Measurements from ENCODE around the gene FTH1.

- TF ChIP-seq CTCF (IDR thresholded peaks at IDR 0.05 in 2 of 3, conservative IDR thresholded peaks at IDR 0.05 in 1 of 3; ENCODE audit: borderline replicate concordance in 1 of 3, insufficient read depth in 1 of 3, low read depth in 2 of 3, low read length in 2 of 3), result no peak
- TF ChIP-seq MAX (IDR thresholded peaks at IDR 0.05), result no peak
- TF ChIP-seq SP1 (IDR thresholded peaks at IDR 0.05; ENCODE audit: low read depth), result no peak
- no peak for TF ChIP-seq POLR2A (IDR thresholded peaks at IDR 0.05; ENCODE audit: borderline replicate concordance, extremely low read depth, insufficient read depth, insufficient read length)
- no peak for TF ChIP-seq EZH2 (IDR thresholded peaks at IDR 0.05)
- TF ChIP-seq ELF1 (IDR thresholded peaks at IDR 0.05; ENCODE audit: borderline replicate concordance, low read depth), result no peak
- TF ChIP-seq EGR1 (IDR thresholded peaks at IDR 0.05; ENCODE audit: low read depth), result no peak
- no peak for TF ChIP-seq ATF3 (IDR thresholded peaks at IDR 0.05)
- no peak for TF ChIP-seq POLR2AphosphoS5 (IDR thresholded peaks at IDR 0.05; ENCODE audit: low read depth, low read length)
- no peak for TF ChIP-seq ZBTB33 (IDR thresholded peaks at IDR 0.05; ENCODE audit: extremely low read depth, insufficient replicate concordance, low read length)
- no peak for TF ChIP-seq TCF7L2 (IDR thresholded peaks at IDR 0.05; ENCODE audit: borderline replicate concordance, extremely low read depth, insufficient read depth, insufficient read length)
Observed at GRCh38 chr11:61983419-61983818, 16.0 kb upstream of the FTH1 start.
